ENCODE measurements around the gene OR10P1.

The OR10P1 gene

DNA sequence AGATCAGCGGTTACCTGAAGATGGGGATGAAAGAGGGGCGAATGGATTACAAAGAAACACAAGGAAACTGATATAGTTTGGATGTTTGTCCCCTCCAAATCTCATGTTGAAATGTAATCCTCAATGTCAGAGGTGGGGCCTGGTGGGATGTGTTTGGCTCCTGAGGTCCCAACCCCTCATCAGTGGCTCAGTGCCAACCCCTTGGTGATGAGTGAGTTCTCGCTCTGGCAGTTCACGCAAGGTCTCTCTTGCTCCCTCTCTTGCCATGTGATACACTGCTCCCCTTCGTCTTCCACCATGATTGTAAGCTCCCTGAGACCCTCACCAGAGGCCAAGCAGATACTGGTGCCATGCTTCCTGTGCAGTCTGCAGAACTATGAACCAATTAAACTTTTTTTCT lies 43.0 kb downstream of the OR10P1 start:
- Histone ChIP-seq H3K27ac (no peak overlapping the region), H3K27me3 (no peaks in the 10 kb centered on the region), H3K9me3 (no peaks in the 10 kb centered on the region), H3K36me3 (no peaks in the 10 kb centered on the region), H3K4me3 (ENCODE audit: low read depth in 1 of 2, low read length in 1 of 2) (no peak overlapping the region), H3K4me1 (ENCODE audit: control insufficient read depth in 1 of 2, insufficient read depth in 1 of 2, low read depth in 1 of 2, low read length in 1 of 2) (peaks cover 16 to 27% of the 10 kb centered on the region in 2 experiments)
- TF ChIP-seq, protein P1, sequence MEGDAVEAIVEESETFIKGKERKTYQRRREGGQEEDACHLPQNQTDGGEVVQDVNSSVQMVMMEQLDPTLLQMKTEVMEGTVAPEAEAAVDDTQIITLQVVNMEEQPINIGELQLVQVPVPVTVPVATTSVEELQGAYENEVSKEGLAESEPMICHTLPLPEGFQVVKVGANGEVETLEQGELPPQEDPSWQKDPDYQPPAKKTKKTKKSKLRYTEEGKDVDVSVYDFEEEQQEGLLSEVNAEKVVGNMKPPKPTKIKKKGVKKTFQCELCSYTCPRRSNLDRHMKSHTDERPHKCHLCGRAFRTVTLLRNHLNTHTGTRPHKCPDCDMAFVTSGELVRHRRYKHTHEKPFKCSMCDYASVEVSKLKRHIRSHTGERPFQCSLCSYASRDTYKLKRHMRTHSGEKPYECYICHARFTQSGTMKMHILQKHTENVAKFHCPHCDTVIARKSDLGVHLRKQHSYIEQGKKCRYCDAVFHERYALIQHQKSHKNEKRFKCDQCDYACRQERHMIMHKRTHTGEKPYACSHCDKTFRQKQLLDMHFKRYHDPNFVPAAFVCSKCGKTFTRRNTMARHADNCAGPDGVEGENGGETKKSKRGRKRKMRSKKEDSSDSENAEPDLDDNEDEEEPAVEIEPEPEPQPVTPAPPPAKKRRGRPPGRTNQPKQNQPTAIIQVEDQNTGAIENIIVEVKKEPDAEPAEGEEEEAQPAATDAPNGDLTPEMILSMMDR (IDR thresholded peaks at IDR 0.05): no peak

DNA sequence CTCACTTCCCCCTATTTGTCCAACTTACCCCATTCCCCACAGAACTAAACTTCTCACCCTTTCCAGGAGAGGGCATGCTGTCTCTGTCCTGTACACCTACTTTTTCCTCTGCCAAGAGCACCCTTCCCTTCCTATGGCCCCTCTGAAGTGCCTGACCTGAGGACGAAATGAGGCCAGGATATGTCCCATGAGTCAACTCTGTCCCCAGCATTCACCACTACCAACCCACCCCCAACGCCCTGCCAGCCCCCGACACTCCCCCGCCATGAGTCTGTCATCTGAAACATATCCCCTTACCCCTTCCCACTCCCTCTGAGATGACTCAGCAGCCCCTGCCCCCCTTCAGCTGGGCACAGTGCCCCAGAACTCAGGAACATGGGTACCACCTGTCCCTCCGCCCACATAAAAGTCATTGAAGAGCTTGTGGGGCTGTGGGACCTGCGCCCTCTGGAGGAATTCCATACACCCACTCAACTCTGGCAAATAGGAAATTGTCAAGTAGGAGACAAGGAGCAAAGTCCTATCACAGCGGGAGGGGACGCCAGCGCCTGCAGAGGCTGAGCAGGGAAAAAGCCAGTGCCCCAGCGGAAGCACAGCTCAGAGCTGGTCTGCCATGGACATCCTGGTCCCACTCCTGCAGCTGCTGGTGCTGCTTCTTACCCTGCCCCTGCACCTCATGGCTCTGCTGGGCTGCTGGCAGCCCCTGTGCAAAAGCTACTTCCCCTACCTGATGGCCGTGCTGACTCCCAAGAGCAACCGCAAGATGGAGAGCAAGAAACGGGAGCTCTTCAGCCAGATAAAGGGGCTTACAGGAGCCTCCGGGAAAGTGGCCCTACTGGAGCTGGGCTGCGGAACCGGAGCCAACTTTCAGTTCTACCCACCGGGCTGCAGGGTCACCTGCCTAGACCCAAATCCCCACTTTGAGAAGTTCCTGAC lies 44.7 kb downstream of the OR10P1 start:
- TF ChIP-seq, protein P1 (IDR thresholded peaks at IDR 0.05): no peak
- Histone ChIP-seq H3K27ac (no peak overlapping the region), H3K27me3 (no peaks in the 10 kb centered on the region), H3K36me3 (no peaks in the 10 kb centered on the region), H3K4me1 (ENCODE audit: control insufficient read depth in 1 of 2, insufficient read depth in 1 of 2, low read depth in 1 of 2, low read length in 1 of 2) (peaks cover 16 to 23% of the 10 kb centered on the region in 2 experiments), H3K4me3 (ENCODE audit: low read depth in 1 of 2, low read length in 1 of 2) (no peak overlapping the region), H3K9me3 (no peaks in the 10 kb centered on the region)

DNA sequence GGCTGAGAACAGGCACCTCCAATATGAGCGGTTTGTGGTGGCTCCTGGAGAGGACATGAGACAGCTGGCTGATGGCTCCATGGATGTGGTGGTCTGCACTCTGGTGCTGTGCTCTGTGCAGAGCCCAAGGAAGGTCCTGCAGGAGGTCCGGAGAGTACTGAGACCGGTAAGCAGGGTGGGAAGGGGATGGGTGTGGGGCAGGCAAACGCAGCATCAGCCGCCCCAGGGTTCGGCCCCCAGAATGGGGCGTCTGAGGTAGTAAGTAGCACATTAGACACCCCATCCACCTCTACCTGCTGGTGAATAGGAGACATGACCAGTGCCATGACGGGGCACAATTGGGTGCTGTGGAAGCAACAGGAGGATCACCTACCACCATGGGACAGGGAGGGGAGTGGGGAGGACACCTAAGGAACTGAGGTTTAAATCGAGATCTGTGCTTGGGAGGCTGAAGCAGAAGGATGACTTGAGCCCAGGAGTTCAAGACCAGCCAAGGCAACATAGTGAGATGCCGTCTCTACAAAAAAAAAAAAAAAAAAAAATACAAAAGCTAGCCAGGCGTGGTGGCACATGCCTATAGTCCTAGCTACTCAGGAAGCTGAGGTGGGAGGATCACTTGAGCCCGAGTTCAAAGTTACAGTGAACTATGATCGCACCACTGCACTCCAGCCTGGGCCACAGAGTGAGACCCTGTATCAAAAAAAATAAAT lies 45.5 kb downstream of the OR10P1 start:
- Histone ChIP-seq H3K9me3 (no peaks in the 10 kb centered on the region), H3K4me3 (ENCODE audit: low read depth in 1 of 2, low read length in 1 of 2) (no peak overlapping the region), H3K27me3 (no peaks in the 10 kb centered on the region), H3K36me3 (no peaks in the 10 kb centered on the region), H3K27ac (no peak overlapping the region), H3K4me1 (ENCODE audit: control insufficient read depth in 1 of 2, insufficient read depth in 1 of 2, low read depth in 1 of 2, low read length in 1 of 2) (peaks cover 11 to 15% of the 10 kb centered on the region in 2 experiments)
- TF ChIP-seq, protein P1 (IDR thresholded peaks at IDR 0.05): no peak

DNA sequence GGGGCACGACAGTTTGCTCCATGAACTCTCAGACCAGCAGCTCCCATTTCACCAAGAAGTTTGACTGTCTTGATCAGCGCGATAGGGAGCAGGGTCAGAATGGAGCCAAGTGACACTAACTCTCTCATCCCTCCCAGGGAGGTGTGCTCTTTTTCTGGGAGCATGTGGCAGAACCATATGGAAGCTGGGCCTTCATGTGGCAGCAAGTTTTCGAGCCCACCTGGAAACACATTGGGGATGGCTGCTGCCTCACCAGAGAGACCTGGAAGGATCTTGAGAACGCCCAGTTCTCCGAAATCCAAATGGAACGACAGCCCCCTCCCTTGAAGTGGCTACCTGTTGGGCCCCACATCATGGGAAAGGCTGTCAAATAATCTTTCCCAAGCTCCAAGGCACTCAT lies 47.0 kb downstream of the OR10P1 start:
- Histone ChIP-seq H3K4me3 (ENCODE audit: low read depth in 1 of 2, low read length in 1 of 2) (no peak overlapping the region), H3K27ac (no peak overlapping the region), H3K4me1 (ENCODE audit: control insufficient read depth in 1 of 2, insufficient read depth in 1 of 2, low read depth in 1 of 2, low read length in 1 of 2) (peaks cover 11 to 12% of the 10 kb centered on the region in 2 experiments), H3K9me3 (no peaks in the 10 kb centered on the region), H3K27me3 (no peaks in the 10 kb centered on the region), H3K36me3 (no peaks in the 10 kb centered on the region)
- TF ChIP-seq, protein P1 (IDR thresholded peaks at IDR 0.05): no peak

DNA sequence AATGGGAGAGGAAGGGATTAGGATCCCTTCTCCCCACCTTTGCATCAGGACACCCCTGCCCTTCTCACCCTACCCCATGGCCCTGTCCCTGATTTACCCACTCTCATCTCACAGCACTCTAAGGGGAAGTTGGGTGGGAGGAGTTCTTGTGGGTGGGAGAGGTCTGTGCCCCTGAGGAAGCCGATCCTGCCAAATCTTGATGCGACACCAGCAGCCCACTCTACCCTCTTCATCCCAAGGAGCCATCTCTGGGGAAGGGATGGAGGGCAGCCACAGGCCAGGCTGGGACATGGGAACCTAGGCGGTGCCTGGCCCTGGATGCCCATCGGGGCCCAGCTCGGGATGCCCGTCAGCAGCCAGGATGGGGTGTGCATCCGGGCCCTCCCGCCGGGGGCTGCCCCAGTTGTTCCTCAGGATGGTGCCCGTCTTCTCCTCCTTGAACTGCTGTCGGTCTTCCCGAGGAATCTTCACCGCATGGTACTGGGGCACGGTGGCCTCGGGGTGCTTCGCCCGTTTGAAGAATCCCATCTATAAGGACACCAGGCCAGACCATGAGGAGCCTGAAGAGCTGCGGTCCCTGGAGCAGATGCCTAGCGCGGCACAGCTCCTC lies 48.2 kb downstream of the OR10P1 start:
- TF ChIP-seq, protein P1 (IDR thresholded peaks at IDR 0.05): no peak
- Histone ChIP-seq H3K9me3 (no peaks in the 10 kb centered on the region), H3K27me3 (no peaks in the 10 kb centered on the region), H3K27ac (no peak overlapping the region), H3K4me3 (ENCODE audit: low read depth in 1 of 2, low read length in 1 of 2) (no peak overlapping the region), H3K36me3 (no peaks in the 10 kb centered on the region), H3K4me1 (ENCODE audit: control insufficient read depth in 1 of 2, insufficient read depth in 1 of 2, low read depth in 1 of 2, low read length in 1 of 2) (peaks cover 11 to 12% of the 10 kb centered on the region in 2 experiments)
